GM23248 (cell line): ENCODE data around the gene ADNP. TPM values are rescaled to one million over a fixed set of nuclear protein-coding genes. Genes with fewer than 3 reads are reported as not detected.

Experiments
- DNase-seq: peaks from one replicate; pipeline ENCODE4 v3.0.0-alpha.2; 2015
- H2AFZ ChIP-seq: fragments of 200-600 bp; sonication (generic); 2 replicates; pipeline ENCODE4 v1.6.1; 2016; ENCODE audit warnings: antibody characterized with exemption
- H3F3A ChIP-seq: fragments of 200-600 bp; sonication (generic); 2 replicates; pipeline ENCODE4 v1.6.1; 2016; ENCODE audit warnings: mild to moderate bottlenecking, antibody characterized with exemption, mixed run types; ENCODE audit not compliant: insufficient read depth
- H3K27ac ChIP-seq: fragments of 200-600 bp; sonication (generic); 2 replicates; pipeline ENCODE4 v1.5.1; 2016; ENCODE audit warnings: mild to moderate bottlenecking
- H3K27me3 ChIP-seq: fragments of 200-600 bp; sonication (generic); replicated peaks from 2 replicates; pipeline ENCODE4 v1.6.1; 2016; ENCODE audit warnings: mild to moderate bottlenecking; ENCODE audit not compliant: insufficient read depth
- H3K36me3 ChIP-seq: fragments of 200-600 bp; sonication (generic); 2 replicates; pipeline ENCODE4 v1.6.1; 2016; ENCODE audit warnings: low read depth, mild to moderate bottlenecking
- H3K4me1 ChIP-seq: fragments of 200-600 bp; sonication (generic); 2 replicates; pipeline ENCODE4 v1.6.1; 2016; ENCODE audit warnings: mild to moderate bottlenecking; ENCODE audit not compliant: insufficient read depth
- H3K4me2 ChIP-seq: fragments of 200-600 bp; sonication (generic); one replicate; pipeline ENCODE4 v1.6.1; 2016; ENCODE audit warnings: mild to moderate bottlenecking; ENCODE audit not compliant: unreplicated experiment
- H3K4me3 ChIP-seq: fragments of 200-600 bp; sonication (generic); 2 replicates; pipeline ENCODE4 v1.5.1; 2016; ENCODE audit warnings: mild to moderate bottlenecking
- H3K79me2 ChIP-seq: fragments of 200-600 bp; sonication (generic); 2 replicates; pipeline ENCODE4 v1.6.1; 2016; ENCODE audit warnings: mild to moderate bottlenecking; ENCODE audit not compliant: insufficient read depth
- H3K9ac ChIP-seq: fragments of 200-600 bp; sonication (generic); 2 replicates; pipeline ENCODE4 v1.6.1; 2016; ENCODE audit warnings: mild to moderate bottlenecking
- H3K9me2 ChIP-seq: fragments of 200-600 bp; sonication (generic); 2 replicates; pipeline ENCODE4 v1.6.1; 2016; ENCODE audit warnings: mixed run types, mild to moderate bottlenecking, moderate library complexity; ENCODE audit not compliant: insufficient read depth
- H3K9me3 ChIP-seq: fragments of 200-600 bp; sonication (generic); one replicate; pipeline ENCODE4 v1.6.1; 2017; ENCODE audit warnings: low read depth
- H4K20me1 ChIP-seq: fragments of 200-600 bp; sonication (generic); 2 replicates; pipeline ENCODE4 v1.6.0; 2016; ENCODE audit not compliant: insufficient read depth
- EZH2 ChIP-seq: fragments of 200-600 bp; sonication (generic); IDR thresholded peaks from 2 replicates; pipeline ENCODE4 v1.6.1; 2018; ENCODE audit warnings: antibody characterized with exemption, mild to moderate bottlenecking; ENCODE audit not compliant: insufficient read depth, poor library complexity, severe bottlenecking
- EZH2phosphoT487 ChIP-seq: fragments of 200-600 bp; sonication (generic); IDR thresholded peaks from 2 replicates; pipeline ENCODE4 v1.6.1; 2018; ENCODE audit warnings: antibody characterized with exemption, moderate library complexity, mild to moderate bottlenecking, low read depth; ENCODE audit not compliant: insufficient read depth
- WGBS, 2 experiments: methylation state at CpG; one replicate each; pipeline ENCODE4 v1.1.6; 2015 to 2017; ENCODE audit warnings: low lambda C conversion rate in 2 of 2, low coverage in 1 of 2; ENCODE audit errors: missing lambda C conversion rate in 2 of 2; 5-methylcytosine and 5-hydroxymethylcytosine counted together
- in situ Hi-C: fragments of 300-500 bp; cut with MboI; formaldehyde crosslinking; loops from 2 replicates; pipeline ENCODE4 v1.15.0; 2020
- polyA plus RNA-seq: library from polyadenylated mRNA; unstranded; fragments of >200 nt; fragmentation: Nextera tagmentation; extraction: Ambion mirVana; gene quantifications from 2 replicates; pipeline ENCODE4 v1.2.1, GENCODE V29; 2016
- total RNA-seq: library from RNA; depleted of rRNA; stranded (reverse); fragments of >200 nt; shearing (Covaris generic); gene quantifications from 2 replicates; pipeline ENCODE4 v1.2.3, GENCODE V29; 2014

ADNP gene
- total and polyA plus RNA-seq, 2 experiments from 2014 or later: 14.9 to 34.2 TPM

DNA sequence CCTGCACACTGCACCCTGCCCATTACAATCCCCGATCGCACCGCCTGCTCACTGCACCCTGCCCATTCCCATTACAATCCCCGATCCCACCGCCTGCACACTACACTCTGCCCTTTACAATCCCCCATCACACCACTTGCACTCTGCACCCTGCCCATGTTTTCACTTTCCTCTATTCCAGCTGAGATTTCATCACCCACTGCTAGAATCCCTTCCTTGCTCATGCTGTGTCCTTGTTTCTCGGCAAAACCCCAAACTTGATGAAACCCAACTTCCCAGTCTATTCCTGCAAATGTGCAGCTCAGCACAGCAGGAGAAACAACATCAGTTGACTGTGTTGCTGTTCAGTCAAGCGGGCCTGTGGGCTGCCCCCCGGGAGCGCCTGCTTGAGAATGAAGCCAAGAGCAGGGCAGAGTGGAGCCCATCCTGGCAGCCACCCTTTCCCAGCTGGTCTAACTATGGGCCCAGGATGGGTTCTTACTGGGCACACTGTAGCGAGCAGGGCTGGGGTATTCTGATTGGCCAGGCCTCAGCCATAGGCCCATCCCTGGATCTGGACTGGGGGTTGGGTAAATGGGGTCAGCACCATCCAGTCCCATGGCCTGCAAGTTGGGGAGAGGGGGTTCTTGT, 44.6 kb upstream of the ADNP start:
- no peak overlapping the region for H3K4me2 ChIP-seq
- no peaks in the 10 kb centered on the region for H3K36me3 ChIP-seq
- peaks cover 14% of the 10 kb centered on the region for H3F3A ChIP-seq
- WGBS, 2 experiments: 88 to 90% methylated on average over 10 of the region's 10 CpGs
- no peaks in the 10 kb centered on the region for H3K9me3 ChIP-seq
- H4K20me1 ChIP-seq: no peaks in the 10 kb centered on the region
- in situ Hi-C loops: loop anchor here (25.0 kb wide), 2 partner anchors 811 to 1111 kb away; no protein-coding TSS in a partner anchor
- H3K27ac ChIP-seq: no peak overlapping the region
- H3K4me3 ChIP-seq: no peak overlapping the region
- H3K9me2 ChIP-seq: no peaks in the 10 kb centered on the region
- H3K4me1 ChIP-seq: peaks cover 12% of the 10 kb centered on the region
- no peak overlapping the region for H3K9ac ChIP-seq
- no peak overlapping the region for H2AFZ ChIP-seq
- H3K79me2 ChIP-seq: no peaks in the 10 kb centered on the region
- no peaks in the 10 kb centered on the region for H3K27me3 ChIP-seq
- TF ChIP-seq EZH2 (no peak), EZH2phosphoT487 (no peak)
- DNase-seq: no peak

DNA sequence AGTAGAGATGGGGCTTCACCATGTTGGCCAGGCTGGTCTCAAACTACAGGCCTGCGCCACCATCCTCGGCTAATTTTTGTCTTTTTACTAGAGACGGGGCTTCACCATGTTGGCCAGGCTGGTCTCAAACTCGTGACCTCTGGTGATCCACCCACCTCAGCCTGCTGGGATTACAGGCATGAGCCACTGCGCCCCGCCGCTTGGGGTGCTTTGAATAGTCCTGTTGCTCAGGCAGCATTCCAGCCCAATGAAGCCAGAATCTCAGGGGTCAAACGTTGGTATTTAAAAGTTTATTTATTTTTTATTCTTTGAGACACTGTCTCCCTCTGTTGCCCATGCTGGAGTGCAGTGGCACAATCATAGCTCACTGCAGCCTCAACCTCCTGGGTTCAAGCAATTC, 38.7 kb upstream of the ADNP start:
- no peaks in the 10 kb centered on the region for H3K9me2 ChIP-seq
- TF ChIP-seq EZH2phosphoT487 (no peak), EZH2 (no peak)
- in situ Hi-C loops: no loop called here
- H3K4me2 ChIP-seq: no peak overlapping the region
- H2AFZ ChIP-seq: no peak overlapping the region
- no peaks in the 10 kb centered on the region for H3F3A ChIP-seq
- H3K27me3 ChIP-seq: no peaks in the 10 kb centered on the region
- H3K36me3 ChIP-seq: no peaks in the 10 kb centered on the region
- DNase-seq: no peak
- no peaks in the 10 kb centered on the region for H3K9me3 ChIP-seq
- 52 to 56% methylated on average over 8 of the region's 8 CpGs for WGBS, 2 experiments
- no peaks in the 10 kb centered on the region for H3K79me2 ChIP-seq
- no peaks in the 10 kb centered on the region for H3K4me1 ChIP-seq
- H3K27ac ChIP-seq: no peak overlapping the region
- H3K4me3 ChIP-seq: no peak overlapping the region
- H3K9ac ChIP-seq: no peak overlapping the region
- no peaks in the 10 kb centered on the region for H4K20me1 ChIP-seq

DNA sequence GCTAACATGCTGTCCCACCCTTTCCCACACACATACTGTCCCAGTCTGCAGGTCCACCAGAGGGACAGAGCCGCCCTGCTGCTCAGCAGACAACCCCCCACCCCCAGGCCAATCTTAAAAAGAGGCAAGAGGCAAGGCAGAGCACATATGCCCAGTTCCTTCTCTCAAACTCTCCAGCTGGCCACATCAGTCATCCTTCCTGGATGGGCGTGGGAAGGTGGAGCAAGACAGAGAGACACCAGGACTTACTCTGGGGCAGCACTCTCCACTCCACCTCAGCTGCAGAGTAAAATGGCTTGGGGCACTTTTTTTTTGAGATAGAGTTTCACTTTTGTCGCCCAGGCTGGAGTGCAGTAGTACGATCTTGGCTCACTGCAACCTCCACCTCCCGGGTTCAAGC, 38.2 kb upstream of the ADNP start:
- Histone ChIP-seq H3K4me3 (no peak overlapping the region), H3K4me1 (no peaks in the 10 kb centered on the region), H3K9me2 (no peaks in the 10 kb centered on the region), H3K79me2 (no peaks in the 10 kb centered on the region), H3K27ac (no peak overlapping the region), H3K27me3 (no peaks in the 10 kb centered on the region), H3K36me3 (no peaks in the 10 kb centered on the region), H3F3A (no peaks in the 10 kb centered on the region), H2AFZ (no peak overlapping the region), H3K9me3 (no peaks in the 10 kb centered on the region), H3K4me2 (no peak overlapping the region), H4K20me1 (no peaks in the 10 kb centered on the region), H3K9ac (no peak overlapping the region)
- in situ Hi-C loops: no loop called here
- DNase-seq: no peak
- WGBS, 2 experiments: 75% methylated on average over 5 of the region's 5 CpGs
- TF ChIP-seq EZH2phosphoT487 (no peak), EZH2 (no peak)

- TF ChIP-seq EZH2phosphoT487 (no peak), EZH2 (no peak)
- H3K27me3 ChIP-seq: no peaks in the 10 kb centered on the region
- H3K4me2 ChIP-seq: no peak overlapping the region
- no peaks in the 10 kb centered on the region for H4K20me1 ChIP-seq
- H3K4me1 ChIP-seq: no peaks in the 10 kb centered on the region
- WGBS, 2 experiments: 71 to 72% methylated on average over 9 of the region's 9 CpGs
- 0 out of 2 replicates have a peak, but pooled peaks cover 8% of the 10 kb centered on the region for H3F3A ChIP-seq
- H3K36me3 ChIP-seq: no peaks in the 10 kb centered on the region
- no peak overlapping the region for H3K4me3 ChIP-seq
- H3K9me3 ChIP-seq: no peaks in the 10 kb centered on the region
- H3K9me2 ChIP-seq: no peaks in the 10 kb centered on the region
- H3K27ac ChIP-seq: no peak overlapping the region
- no peaks in the 10 kb centered on the region for H3K79me2 ChIP-seq
- in situ Hi-C loops: no loop called here
- H2AFZ ChIP-seq: no peak overlapping the region
- DNase-seq: no peak
- no peak overlapping the region for H3K9ac ChIP-seq
These were observed 37.1 kb upstream of the ADNP start for GRCh38 chr20:50968289-50968688.
